CD4-positive, alpha-beta T cell treated with Interleukin-4 for 1 hour (primary cell): ENCODE measurements around the gene CALM1.

Experiments
- DNase-seq, 2 donors: peaks; one replicate each; pipeline ENCODE4 v3.0.0-alpha.2; 2020 to 2022

CALM1 gene

DNA sequence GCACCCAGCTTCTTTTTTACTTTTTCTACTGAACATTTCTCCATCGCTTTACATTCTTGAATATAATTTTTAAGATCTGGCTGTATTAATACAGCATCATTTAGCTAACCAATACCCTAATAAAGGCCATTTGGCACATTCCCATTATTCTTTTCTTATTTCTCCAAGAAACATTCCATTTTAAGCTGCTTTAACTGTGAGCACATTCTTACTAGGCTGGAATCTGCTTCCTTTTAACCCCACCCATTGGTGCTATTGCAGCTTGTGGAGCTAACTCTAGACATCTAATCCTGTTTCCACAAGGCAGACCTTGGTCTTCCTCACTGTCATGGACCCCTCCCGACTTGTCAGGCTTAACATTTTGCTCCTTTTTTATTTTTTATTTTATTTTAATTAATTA, 15.2 kb downstream of the CALM1 start:
- DNase-seq = no peak

DNA sequence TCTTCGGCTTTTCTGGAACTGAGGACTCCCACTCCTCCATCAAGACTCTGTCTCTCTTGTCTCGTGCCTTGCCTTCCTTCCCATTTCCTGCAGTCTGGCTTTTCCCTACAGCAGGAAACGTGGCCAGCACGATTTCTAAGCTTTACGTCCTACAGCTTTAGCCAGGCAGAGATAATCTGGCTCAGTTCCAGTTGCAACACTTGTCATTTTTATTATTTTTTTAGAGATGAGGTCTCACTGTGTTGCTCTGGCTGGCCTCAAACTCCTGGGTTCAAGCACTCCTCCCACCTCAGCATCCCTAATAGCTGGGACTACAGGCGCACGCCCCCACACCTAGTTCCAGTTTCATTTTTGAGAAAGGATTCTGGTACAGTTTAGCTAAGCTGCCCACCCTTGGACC, 19.9 kb downstream of the CALM1 start:
- no peak for DNase-seq

DNA sequence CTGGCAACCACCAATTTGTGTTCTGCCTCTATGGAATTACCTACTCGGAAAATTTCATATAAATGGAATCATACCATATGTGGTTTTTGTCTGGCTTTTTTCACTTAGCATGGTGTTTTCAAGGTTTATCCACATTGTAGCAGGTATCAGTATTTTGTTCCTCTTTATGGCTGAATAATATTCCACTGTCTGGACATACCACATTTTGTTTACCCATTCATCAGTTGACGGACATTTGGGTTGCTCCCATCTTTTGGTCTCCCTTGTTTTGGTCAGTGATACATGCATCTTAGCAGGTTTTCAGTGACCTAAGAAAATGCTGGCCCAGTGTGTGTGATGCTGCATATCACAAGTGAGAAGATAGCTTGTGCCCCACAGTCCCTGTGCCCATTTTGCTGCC, 21.2 kb downstream of the CALM1 start:
- no peak for DNase-seq

DNA sequence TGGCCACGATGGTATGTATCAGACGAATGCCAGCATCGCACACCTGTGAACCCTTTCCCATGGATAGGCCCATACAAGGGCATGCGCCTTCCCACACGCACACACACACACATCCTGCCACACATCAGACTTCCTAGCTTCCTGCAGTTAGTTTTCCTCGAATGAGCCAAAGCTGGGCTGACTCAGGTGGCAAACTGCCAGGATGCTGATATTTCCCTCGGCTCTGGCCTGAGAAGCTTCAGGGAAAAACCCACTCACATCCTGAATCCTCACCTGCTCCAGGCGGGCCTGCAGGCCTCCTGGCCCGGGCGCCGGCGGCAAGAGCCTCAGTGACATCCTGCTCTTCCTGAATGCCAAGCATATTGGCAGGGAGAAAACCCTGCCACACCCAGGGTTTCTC, 22.4 kb downstream of the CALM1 start:
- DNase-seq = no peak

GRCh38 chr14:90421001-90421631, 24.3 kb downstream of the CALM1 start:
- DNase-seq = no peak

DNA sequence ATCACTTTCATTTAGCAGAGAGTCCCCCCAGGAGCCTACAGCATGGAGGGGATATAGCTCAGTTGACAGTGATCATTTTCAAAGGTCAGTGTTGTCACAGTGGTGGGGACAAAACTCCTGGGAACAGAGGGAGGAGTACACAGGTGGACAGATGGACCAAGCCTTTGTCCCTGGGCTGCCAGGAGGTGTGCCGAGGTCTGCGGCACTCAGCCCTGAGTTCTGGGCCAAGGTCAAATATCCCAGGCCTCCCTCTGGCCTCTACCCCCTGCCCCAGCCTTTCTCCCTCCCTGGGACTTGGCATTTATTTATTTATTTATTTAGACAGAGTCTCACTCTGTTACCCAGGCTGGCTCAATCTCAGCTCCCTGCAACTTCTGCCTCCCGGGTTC, 24.8 kb downstream of the CALM1 start:
- DNase-seq = no peak

- DNase-seq = no peak
Measured at GRCh38 chr14:90423166-90423565, 26.3 kb downstream of the CALM1 start.

DNA sequence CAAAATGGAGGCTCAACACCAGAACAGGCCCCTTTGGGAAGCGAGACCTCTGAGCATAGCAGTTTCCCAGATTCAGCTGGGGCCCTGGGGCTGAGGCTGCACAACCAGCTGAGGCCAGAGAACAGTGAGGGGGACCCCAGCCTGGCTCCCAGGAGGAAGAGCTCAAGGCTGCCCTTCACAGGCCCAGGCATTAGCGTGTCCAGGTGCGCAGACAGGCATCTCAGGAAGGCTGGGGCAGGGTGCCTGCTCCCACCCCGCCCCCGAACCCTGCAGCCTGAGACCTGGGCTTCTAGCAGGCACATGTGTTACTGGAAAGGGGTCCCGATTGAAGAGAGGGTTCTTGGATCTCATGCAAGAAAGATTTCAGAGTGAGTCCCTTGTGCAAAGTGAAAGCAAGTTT, 27.2 kb downstream of the CALM1 start:
- no peak for DNase-seq

- DNase-seq = no peak
Measured at GRCh38 chr14:90424686-90425372, 28.0 kb downstream of the CALM1 start.

DNA sequence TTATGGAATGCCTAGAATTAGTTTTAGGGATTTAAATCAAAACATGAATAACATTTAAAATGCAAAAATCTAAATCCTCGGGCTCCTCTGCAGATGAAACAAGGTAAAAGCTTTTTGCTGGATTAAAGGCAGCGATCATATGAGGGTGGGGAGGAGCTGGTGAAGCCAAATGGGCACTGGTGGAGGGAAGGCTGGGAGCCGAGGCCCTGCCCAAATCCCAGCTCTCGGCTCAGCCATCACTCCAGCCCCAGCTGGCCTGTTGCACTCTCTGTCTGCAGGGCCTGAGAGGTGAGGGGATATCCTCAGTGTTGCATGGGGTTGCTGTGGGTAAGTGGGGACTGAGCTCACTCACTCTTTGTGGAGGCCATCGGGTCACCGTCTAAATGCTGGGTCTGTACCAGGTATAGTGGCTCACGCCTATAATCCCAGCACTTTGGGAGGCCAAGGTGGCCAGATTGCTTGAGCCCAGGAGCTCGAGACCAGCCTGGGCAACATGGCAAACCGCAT, 28.6 kb downstream of the CALM1 start:
- DNase-seq = no peak

DNA sequence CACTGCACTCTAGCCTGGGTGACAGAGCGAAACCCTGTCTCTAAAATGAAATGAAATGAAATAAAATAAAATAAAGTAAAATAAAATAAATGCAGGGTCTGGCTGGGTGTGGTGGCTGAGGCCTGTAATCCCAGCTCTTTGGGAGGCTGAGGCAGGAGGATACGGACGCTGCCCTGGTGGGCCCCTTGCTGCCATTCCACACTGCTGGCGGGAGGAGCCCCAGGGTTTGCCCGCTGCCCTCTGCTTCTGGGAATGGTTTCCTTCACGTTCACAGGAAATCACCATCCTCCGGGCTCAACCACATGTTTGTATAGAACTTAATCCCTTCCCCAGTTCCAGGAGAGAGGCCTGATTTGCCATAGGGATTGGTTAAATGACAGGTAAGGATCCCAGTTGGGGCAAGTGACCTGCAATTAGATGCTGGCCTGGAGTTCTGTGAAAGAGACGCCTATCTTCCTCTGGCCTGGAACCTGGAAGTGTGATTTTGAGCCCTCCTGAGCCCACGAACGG, 29.3 kb downstream of the CALM1 start:
- no peak for DNase-seq

- DNase-seq = no peak
Measured at GRCh38 chr14:90426663-90427062, 29.8 kb downstream of the CALM1 start.

GRCh38 chr14:90427848-90428426, 31.1 kb downstream of the CALM1 start:
- no peak for DNase-seq

DNA sequence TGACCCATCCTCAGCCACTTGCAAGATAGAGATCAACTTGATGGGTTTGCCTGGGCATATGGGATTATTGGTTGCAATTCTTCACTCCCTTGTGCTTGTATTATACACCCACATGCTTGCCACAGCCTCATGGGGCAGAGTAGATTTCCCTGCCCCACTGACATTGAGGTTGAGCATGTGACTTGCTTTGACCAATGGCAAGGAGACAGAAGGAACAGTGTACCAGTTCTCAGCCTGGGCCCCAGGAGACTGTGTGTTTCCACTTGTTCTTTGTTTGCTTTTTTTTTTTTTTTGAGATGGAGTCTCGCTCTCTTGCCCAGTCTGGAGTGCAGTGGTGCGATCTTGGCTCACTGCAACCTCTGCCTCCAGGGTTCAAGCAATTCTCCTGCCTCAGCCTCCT, 31.8 kb downstream of the CALM1 start:
- no peak for DNase-seq

DNA sequence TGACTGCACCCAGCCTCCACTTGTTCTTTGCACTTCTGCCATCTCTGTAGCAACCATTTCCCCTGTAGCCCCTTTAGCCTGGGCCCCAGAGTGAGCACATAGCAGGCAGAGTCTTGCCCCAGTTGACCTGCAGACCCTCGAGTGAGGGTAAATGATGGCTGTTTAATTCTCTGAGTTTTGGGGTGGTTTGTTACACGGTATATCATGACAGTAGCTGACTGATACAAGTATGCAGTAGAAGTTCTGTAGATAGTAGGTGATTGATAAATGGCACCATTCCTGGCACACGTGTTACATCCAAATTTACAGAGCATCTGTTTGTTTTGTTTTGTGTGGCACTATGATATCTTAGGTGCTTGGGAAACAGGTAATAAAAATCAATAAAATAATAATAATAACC, 32.4 kb downstream of the CALM1 start:
- DNase-seq = no peak

- DNase-seq = no peak
Measured at GRCh38 chr14:90429754-90430153, 32.9 kb downstream of the CALM1 start.

GRCh38 chr14:90434370-90435020, 37.7 kb downstream of the CALM1 start:
- DNase-seq = no peak

DNA sequence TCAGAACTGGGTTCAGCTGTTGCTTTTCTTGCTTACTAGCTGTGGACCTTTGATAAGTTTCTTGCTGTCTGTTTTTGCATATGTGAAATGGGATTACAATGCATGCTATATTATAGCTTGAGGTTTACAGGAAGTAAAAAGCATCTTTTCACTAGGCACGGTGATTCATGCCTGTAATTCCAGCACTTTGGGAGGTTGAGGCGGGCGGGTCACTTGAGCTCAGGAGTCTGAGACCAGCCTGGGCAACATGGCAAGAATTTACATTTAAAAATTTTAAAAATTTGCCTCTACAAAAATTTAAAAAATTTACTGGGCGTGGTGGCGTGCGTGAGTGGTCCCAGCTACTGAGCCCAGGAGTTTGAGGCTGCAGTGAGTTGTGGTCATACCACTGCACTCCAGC, 42.0 kb downstream of the CALM1 start:
- DNase-seq = no peak

GRCh38 chr14:90440021-90440451, 43.2 kb downstream of the CALM1 start:
- DNase-seq = no peak

- DNase-seq = no peak
Measured at GRCh38 chr14:90440592-90440991, 43.8 kb downstream of the CALM1 start.

DNA sequence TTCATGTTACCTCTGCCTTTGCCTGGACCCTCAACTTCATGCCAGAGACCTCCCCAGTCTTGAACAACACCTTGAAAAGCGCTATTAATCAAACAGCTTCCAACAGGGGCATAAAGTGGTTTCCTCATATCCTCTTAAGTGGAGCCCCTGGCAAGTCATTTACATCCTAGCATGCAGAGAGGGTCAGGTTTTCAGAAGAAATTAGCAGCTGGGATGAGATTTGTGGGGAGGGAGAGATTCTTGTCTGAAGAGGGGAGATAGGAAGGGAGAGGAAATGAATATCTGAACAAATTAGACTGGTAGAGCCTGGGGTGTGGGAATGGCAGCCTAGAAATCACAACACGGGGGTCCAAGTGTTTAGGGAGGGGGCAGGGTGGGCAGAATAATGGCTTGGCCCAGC, 45.6 kb downstream of the CALM1 start:
- DNase-seq = no peak

- no peak for DNase-seq
Measured at GRCh38 chr14:90443161-90444076, 46.6 kb downstream of the CALM1 start.
